ENCODE measurements around the gene CLPX.
A peak's percentile ranks its signal among the peaks of the same experiment; 100 is the strongest.
"Not testable (repeated sequence)": the region's sequence is repeated elsewhere in the genome, so short reads cannot be mapped to it uniquely, and the experiment has no call there.

CLPX gene

DNA sequence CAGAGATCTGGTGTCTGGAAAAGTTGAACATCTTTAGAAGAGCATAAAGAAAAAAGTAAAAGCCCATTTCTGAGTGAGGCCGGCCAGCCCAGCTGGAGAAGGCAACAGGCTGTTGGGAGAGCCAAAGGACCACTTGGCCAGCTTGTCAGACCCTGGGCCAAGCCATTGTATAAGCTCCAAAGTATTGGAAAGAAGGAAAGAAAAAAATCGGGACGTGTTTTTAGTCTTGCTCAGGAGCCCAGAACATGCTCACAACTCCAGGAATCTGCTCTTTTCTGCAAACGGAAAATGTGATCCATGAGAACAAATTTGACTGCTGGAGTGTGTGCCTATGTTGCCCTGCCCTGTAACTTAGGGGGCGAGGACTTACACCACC lies 10.4 kb upstream of the CLPX start:
- no peak for TF ChIP-seq SUZ12 (IDR thresholded peaks at IDR 0.05; ENCODE audit: extremely low read depth, insufficient read depth, insufficient read length)
- TF ChIP-seq ZNF274 (IDR thresholded peaks at IDR 0.05; ENCODE audit: low read depth, low read length) = no peak
- no peak for TF ChIP-seq YY1 (IDR thresholded peaks at IDR 0.05; ENCODE audit: insufficient read depth, insufficient read length)
- no peak for DNase-seq (ENCODE audit: low read depth, low spot score)
- no peak overlapping the region for H3K4me3 ChIP-seq (ENCODE audit: insufficient read length, low read depth)
- H3K9me3 ChIP-seq (ENCODE audit: insufficient read depth, low read length) = no peaks in the 10 kb centered on the region; the same call in 1 of the 2 replicates
- H3K36me3 ChIP-seq (ENCODE audit: insufficient read depth, insufficient read length, low read length) = no peaks in the 10 kb centered on the region
- H3K9ac ChIP-seq (ENCODE audit: insufficient read length, low read depth) = no peak overlapping the region
- H3K4me1 ChIP-seq (ENCODE audit: insufficient read depth, insufficient read length) = peaks cover 6% of the 10 kb centered on the region
- H3K27me3 ChIP-seq (ENCODE audit: insufficient read depth, insufficient read length) = no peaks in the 10 kb centered on the region

DNA sequence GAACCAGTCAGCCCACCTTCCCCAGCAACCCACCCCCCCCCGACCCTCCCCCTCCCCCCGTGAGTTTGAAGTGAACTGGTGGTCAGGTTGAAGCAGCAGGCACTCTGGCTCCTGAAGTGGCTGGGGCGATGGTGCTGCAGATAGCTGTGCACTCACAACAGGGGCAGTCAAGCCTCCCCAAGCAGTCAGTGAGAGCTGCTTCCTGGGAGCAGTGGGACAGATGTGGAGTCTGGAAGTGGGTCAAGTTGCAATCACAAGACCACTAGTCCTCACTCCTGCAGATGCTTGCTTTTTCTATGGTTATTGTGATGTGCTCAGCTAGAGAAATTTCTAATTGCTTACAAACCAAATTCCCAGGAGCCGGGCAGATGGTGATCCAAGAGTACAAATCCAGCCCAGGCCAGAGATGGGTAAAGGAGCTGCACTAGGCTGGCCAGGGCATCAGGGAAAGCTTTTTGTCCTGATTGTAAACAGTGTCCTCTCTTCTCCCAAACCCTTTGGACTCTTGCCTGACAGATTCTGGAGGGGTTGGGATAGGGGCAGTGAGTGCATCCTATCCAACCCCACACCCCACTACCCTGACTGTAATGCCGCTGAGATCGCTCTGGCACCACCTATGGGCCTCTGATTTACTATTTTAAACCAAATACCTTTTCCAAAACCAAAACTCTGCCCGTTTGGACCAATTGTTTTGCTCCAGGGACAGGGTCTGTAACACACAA lies 9.8 kb upstream of the CLPX start:
- no peaks in the 10 kb centered on the region for H3K36me3 ChIP-seq (ENCODE audit: insufficient read depth, insufficient read length, low read length)
- no peak for DNase-seq (ENCODE audit: low read depth, low spot score)
- no peak overlapping the region for H3K4me3 ChIP-seq (ENCODE audit: insufficient read length, low read depth)
- H3K4me1 ChIP-seq (ENCODE audit: insufficient read depth, insufficient read length) = peaks cover 6% of the 10 kb centered on the region
- no peaks in the 10 kb centered on the region; the same call in 1 of the 2 replicates for H3K9me3 ChIP-seq (ENCODE audit: insufficient read depth, low read length)
- TF ChIP-seq SUZ12 (IDR thresholded peaks at IDR 0.05; ENCODE audit: extremely low read depth, insufficient read depth, insufficient read length) (no peak), ZNF274 (IDR thresholded peaks at IDR 0.05; ENCODE audit: low read depth, low read length) (no peak), YY1 (IDR thresholded peaks at IDR 0.05; ENCODE audit: insufficient read depth, insufficient read length) (no peak)
- H3K9ac ChIP-seq (ENCODE audit: insufficient read length, low read depth) = no peak overlapping the region
- H3K27me3 ChIP-seq (ENCODE audit: insufficient read depth, insufficient read length) = no peaks in the 10 kb centered on the region

DNA sequence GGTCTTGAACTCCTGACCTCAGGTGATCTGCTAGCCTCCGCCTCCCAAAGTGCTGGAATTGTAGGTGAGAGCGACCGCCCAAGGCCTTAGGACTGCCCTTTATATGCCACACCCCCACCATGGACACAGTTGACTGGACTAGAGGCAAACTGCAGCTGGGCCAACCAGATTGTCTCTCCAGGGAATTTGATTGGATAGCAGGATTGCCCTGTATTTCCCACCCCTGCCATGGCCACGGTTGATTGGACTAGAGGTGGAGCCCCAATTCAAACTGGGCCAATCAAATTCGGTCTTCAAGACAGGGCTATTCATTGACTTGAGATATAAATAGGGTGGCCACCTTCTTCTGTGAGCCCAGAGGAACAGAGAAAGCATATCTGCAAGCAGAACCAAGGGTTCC lies 6.9 kb upstream of the CLPX start:
- H3K36me3 ChIP-seq (ENCODE audit: insufficient read depth, insufficient read length, low read length) = no peaks in the 10 kb centered on the region
- no peak for TF ChIP-seq YY1 (IDR thresholded peaks at IDR 0.05; ENCODE audit: insufficient read depth, insufficient read length)
- TF ChIP-seq SUZ12 (IDR thresholded peaks at IDR 0.05; ENCODE audit: extremely low read depth, insufficient read depth, insufficient read length) = no peak
- no peak for TF ChIP-seq ZNF274 (IDR thresholded peaks at IDR 0.05; ENCODE audit: low read depth, low read length)
- H3K9ac ChIP-seq (ENCODE audit: insufficient read length, low read depth) = no peak overlapping the region
- no peak for DNase-seq (ENCODE audit: low read depth, low spot score)
- H3K9me3 ChIP-seq (ENCODE audit: insufficient read depth, low read length) = no peaks in the 10 kb centered on the region; the same call in 1 of the 2 replicates
- H3K27me3 ChIP-seq (ENCODE audit: insufficient read depth, insufficient read length) = no peaks in the 10 kb centered on the region
- H3K4me1 ChIP-seq (ENCODE audit: insufficient read depth, insufficient read length) = peaks cover 6% of the 10 kb centered on the region
- no peak overlapping the region for H3K4me3 ChIP-seq (ENCODE audit: insufficient read length, low read depth)

DNA sequence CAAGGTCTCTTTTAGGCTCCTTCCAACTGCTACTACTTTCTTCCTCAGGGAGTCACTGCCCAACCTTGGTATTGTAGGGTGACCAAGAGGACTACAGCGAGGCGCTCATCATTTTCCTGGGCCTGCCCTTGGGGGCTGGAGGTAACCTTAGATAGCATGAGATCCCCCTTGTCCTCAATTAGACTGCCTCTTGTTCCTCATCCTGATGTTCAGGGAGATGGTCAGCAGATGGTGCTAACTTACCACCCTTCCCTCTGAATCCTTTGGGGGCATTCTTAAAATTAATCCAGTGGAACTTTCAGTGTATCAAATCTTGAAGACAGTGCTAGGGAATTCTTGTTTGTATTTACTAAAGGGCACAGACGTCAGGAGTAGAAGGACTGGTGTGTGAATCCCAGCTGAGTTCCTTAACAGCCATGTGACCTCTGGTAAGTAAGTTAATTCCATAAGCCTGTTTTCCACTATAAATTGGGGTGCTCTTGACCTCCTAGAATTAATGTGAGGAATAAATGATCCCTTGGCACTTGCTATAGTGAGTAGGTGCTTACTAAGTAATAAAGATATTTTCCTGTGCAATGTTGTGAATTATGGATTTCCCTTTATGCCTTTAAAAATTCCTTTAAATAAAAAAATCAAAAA lies 4.1 kb upstream of the CLPX start:
- Histone ChIP-seq H3K27me3 (ENCODE audit: insufficient read depth, insufficient read length) (no peaks in the 10 kb centered on the region), H3K36me3 (ENCODE audit: insufficient read depth, insufficient read length, low read length) (no peaks in the 10 kb centered on the region), H3K4me1 (ENCODE audit: insufficient read depth, insufficient read length) (no peaks in the 10 kb centered on the region), H3K4me3 (ENCODE audit: insufficient read length, low read depth) (no peak overlapping the region), H3K9ac (ENCODE audit: insufficient read length, low read depth) (peak overlapping the region; percentile 46), H3K9me3 (ENCODE audit: insufficient read depth, low read length) (no peaks in the 10 kb centered on the region; the same call in 1 of the 2 replicates)
- peak; percentile 58 for DNase-seq (ENCODE audit: low read depth, low spot score)
- TF ChIP-seq YY1 (IDR thresholded peaks at IDR 0.05; ENCODE audit: insufficient read depth, insufficient read length) = no peak
- TF ChIP-seq ZNF274 (IDR thresholded peaks at IDR 0.05; ENCODE audit: low read depth, low read length) = no peak
- TF ChIP-seq SUZ12 (IDR thresholded peaks at IDR 0.05; ENCODE audit: extremely low read depth, insufficient read depth, insufficient read length) = no peak

GRCh38 chr15:65188472-65188871 lies 3.3 kb upstream of the CLPX start:
- not testable (repeated sequence) for H3K9ac ChIP-seq (ENCODE audit: insufficient read length, low read depth); H3K4me1 ChIP-seq (ENCODE audit: insufficient read depth, insufficient read length); H3K36me3 ChIP-seq (ENCODE audit: insufficient read depth, insufficient read length, low read length); DNase-seq (ENCODE audit: low read depth, low spot score); H3K9me3 ChIP-seq (ENCODE audit: insufficient read depth, low read length); H3K27me3 ChIP-seq (ENCODE audit: insufficient read depth, insufficient read length); H3K4me3 ChIP-seq (ENCODE audit: insufficient read length, low read depth)

DNA sequence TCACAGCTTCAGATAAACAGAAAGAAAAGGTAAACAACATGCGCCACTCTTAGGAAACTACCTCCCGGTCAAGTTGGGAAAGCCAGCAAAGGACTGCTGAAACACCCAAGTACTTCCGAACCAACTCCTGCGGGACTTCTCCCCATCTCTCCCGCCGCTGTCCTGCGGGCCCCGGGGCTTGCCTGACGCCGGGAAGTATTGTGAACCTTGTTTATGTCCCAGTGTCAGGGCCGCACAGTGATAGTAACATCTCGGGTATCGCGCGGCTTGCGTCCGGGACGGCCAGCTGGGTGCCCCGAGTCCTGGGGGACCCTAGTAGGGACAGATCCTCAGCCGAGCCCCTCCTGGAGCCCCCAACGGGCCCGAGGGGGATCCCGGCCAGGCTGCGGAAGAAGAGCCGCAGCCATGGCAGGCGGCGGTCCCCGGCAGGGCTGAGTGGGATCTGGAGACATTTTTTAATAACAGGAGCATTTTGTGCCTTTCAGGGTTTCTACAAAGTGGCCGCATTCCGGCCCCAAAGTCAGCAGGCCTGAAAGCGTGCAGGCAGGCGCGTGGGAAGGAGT lies 756 bp downstream of the CLPX start:
- DNase-seq (ENCODE audit: low read depth, low spot score) = peak; percentile 51
- Histone ChIP-seq H3K4me1 (ENCODE audit: insufficient read depth, insufficient read length) (no peaks in the 10 kb centered on the region), H3K36me3 (ENCODE audit: insufficient read depth, insufficient read length, low read length) (peaks cover 14% of the 10 kb centered on the region), H3K9ac (ENCODE audit: insufficient read length, low read depth) (peak overlapping the region; percentile 99), H3K4me3 (ENCODE audit: insufficient read length, low read depth) (peak overlapping the region; percentile 97), H3K27me3 (ENCODE audit: insufficient read depth, insufficient read length) (no peaks in the 10 kb centered on the region), H3K9me3 (ENCODE audit: insufficient read depth, low read length) (no peaks in the 10 kb centered on the region)
- no peak for TF ChIP-seq YY1 (IDR thresholded peaks at IDR 0.05; ENCODE audit: insufficient read depth, insufficient read length)
- no peak for TF ChIP-seq ZNF274 (IDR thresholded peaks at IDR 0.05; ENCODE audit: low read depth, low read length)
- no peak for TF ChIP-seq SUZ12 (IDR thresholded peaks at IDR 0.05; ENCODE audit: extremely low read depth, insufficient read depth, insufficient read length)

GRCh38 chr15:65183865-65184159 lies 1.3 kb downstream of the CLPX start:
- H3K4me3 ChIP-seq (ENCODE audit: insufficient read length, low read depth) = peak overlapping the region; percentile 97
- TF ChIP-seq YY1 (IDR thresholded peaks at IDR 0.05; ENCODE audit: insufficient read depth, insufficient read length) (no peak), SUZ12 (IDR thresholded peaks at IDR 0.05; ENCODE audit: extremely low read depth, insufficient read depth, insufficient read length) (no peak), ZNF274 (IDR thresholded peaks at IDR 0.05; ENCODE audit: low read depth, low read length) (no peak)
- H3K27me3 ChIP-seq (ENCODE audit: insufficient read depth, insufficient read length) = no peaks in the 10 kb centered on the region
- H3K9me3 ChIP-seq (ENCODE audit: insufficient read depth, low read length) = no peaks in the 10 kb centered on the region
- H3K4me1 ChIP-seq (ENCODE audit: insufficient read depth, insufficient read length) = no peaks in the 10 kb centered on the region
- no peak for DNase-seq (ENCODE audit: low read depth, low spot score)
- peak overlapping the region; percentile 99 for H3K9ac ChIP-seq (ENCODE audit: insufficient read length, low read depth)
- peaks cover 19% of the 10 kb centered on the region for H3K36me3 ChIP-seq (ENCODE audit: insufficient read depth, insufficient read length, low read length)

Measured in NT2/D1 (cell line).